PFSK-1 (cell line): ENCODE results near the gene PMS1.

ENCODE experiments used
- POLR2AphosphoS5 ChIP-seq: IDR thresholded peaks from 2 replicates; pipeline ENCODE4 v1.6.1; 2012; ENCODE audit warnings: low read depth, mild to moderate bottlenecking, control low read depth, low read length, moderate library complexity
- TAF1 ChIP-seq: IDR thresholded peaks from 2 replicates; pipeline ENCODE4 v1.6.1; 2012; ENCODE audit warnings: low read length, control low read depth, borderline replicate concordance; ENCODE audit not compliant: insufficient read depth
- TF ChIP-seq, protein P1 (sequence below), 2 experiments: IDR thresholded peaks; 2 replicates each; pipeline versions ENCODE4 v1.6.1 to v1.8.0; 2011 to 2012; ENCODE audit warnings: low read depth in 2 of 2, low read length in 2 of 2, control low read depth in 1 of 2, inconsistent platforms in 1 of 2, mild to moderate bottlenecking in 1 of 2, moderate library complexity in 1 of 2; ENCODE audit not compliant: insufficient read depth in 1 of 2

DNA sequence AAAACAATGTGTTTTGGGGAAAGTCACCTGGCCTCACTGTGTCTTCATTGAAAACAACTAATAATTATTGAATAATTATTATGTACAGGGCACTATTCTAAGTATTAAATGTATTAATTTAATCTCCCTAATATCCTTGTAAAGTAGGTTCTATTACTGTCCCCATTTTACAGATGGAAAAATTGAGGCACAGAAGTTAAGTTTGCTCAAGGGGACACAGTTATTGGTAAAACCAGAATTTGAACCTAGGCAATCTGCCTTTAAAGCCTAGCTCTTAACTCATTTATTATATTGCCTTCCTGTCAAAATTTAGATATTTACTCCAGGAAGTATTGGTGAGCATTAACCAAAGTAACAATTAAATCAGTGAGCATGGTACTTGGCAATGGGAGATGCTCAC lies 84.6 kb downstream of the PMS1 start:
- TF ChIP-seq TAF1 (no peak), POLR2AphosphoS5 (no peak)
- TF ChIP-seq, protein P1, sequence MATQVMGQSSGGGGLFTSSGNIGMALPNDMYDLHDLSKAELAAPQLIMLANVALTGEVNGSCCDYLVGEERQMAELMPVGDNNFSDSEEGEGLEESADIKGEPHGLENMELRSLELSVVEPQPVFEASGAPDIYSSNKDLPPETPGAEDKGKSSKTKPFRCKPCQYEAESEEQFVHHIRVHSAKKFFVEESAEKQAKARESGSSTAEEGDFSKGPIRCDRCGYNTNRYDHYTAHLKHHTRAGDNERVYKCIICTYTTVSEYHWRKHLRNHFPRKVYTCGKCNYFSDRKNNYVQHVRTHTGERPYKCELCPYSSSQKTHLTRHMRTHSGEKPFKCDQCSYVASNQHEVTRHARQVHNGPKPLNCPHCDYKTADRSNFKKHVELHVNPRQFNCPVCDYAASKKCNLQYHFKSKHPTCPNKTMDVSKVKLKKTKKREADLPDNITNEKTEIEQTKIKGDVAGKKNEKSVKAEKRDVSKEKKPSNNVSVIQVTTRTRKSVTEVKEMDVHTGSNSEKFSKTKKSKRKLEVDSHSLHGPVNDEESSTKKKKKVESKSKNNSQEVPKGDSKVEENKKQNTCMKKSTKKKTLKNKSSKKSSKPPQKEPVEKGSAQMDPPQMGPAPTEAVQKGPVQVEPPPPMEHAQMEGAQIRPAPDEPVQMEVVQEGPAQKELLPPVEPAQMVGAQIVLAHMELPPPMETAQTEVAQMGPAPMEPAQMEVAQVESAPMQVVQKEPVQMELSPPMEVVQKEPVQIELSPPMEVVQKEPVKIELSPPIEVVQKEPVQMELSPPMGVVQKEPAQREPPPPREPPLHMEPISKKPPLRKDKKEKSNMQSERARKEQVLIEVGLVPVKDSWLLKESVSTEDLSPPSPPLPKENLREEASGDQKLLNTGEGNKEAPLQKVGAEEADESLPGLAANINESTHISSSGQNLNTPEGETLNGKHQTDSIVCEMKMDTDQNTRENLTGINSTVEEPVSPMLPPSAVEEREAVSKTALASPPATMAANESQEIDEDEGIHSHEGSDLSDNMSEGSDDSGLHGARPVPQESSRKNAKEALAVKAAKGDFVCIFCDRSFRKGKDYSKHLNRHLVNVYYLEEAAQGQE (IDR thresholded peaks at IDR 0.05; ENCODE audit: insufficient read depth in 1 of 2, low read depth in 2 of 2, low read length in 2 of 2): no peak
